ENCODE data around the gene RHBDL1.

DNA sequence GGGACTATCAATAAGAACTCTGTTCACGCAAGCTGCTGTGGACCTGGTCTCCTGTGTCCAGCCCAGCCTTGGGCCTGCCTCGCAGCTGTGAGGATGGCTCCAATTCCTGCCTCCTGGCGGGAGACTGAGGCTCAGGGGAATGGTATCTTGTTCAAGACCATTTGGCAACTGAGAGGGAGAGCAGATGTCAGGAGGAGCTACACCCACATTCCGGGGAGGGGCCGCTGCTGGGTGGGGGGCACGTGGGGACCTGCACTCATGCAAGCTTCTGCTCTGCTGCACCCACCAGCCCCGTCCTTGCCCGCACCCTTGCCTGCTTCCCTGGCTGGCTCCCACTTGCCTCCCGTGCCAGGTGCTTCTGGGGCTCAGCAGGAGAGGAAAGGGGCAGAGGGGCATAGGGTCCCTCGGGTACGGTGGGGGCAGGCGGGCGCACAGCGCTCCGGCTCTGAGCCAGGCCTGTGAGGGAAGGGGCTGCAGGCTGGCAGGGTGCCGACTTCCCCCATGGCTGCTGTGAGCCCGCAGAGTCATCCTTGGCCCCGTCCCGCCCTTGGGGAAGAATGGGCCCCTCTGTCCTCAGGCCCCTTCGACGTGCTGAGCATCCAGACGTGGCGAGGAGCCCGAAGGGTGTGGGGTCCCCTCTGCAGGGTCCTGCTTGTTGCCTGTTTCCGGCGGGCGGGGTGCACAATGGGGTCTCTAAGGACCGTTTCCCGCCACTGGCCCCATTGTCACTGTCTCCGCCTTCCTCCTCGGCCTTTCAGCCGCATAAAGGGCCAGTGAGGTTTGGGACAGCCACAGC is 42.2 kb downstream of the RHBDL1 start:
- TF ChIP-seq, protein P1, sequence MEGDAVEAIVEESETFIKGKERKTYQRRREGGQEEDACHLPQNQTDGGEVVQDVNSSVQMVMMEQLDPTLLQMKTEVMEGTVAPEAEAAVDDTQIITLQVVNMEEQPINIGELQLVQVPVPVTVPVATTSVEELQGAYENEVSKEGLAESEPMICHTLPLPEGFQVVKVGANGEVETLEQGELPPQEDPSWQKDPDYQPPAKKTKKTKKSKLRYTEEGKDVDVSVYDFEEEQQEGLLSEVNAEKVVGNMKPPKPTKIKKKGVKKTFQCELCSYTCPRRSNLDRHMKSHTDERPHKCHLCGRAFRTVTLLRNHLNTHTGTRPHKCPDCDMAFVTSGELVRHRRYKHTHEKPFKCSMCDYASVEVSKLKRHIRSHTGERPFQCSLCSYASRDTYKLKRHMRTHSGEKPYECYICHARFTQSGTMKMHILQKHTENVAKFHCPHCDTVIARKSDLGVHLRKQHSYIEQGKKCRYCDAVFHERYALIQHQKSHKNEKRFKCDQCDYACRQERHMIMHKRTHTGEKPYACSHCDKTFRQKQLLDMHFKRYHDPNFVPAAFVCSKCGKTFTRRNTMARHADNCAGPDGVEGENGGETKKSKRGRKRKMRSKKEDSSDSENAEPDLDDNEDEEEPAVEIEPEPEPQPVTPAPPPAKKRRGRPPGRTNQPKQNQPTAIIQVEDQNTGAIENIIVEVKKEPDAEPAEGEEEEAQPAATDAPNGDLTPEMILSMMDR (conservative IDR thresholded peaks at IDR 0.05; ENCODE audit: low read depth, low read length): no peak
- no peak for TF ChIP-seq EZH2phosphoT487 (IDR thresholded peaks at IDR 0.05; ENCODE audit: borderline replicate concordance, low read length)
- no peak for TF ChIP-seq EZH2 (IDR thresholded peaks at IDR 0.05; ENCODE audit: low read length, unreplicated experiment)

Data from PC-3 (cell line).